Measurements from ENCODE around the gene CPT1A. TPM values are rescaled to one million over a fixed set of nuclear protein-coding genes. Genes with fewer than 3 reads are reported as not detected.

CPT1A gene
- total and polyA plus RNA-seq, 7 donors, result 12.0 to 87.8 (median 33.9) TPM

GRCh38 chr11:68753300-68753699 is 88.4 kb downstream of the CPT1A start:
- H3K27ac ChIP-seq, result no peak overlapping the region
- 66 to 80% methylated on average over 9 of the region's 9 CpGs for WGBS, 2 donors
- TF ChIP-seq EP300 (IDR thresholded peaks at IDR 0.05) (no peak), POLR2A (IDR thresholded peaks at IDR 0.05) (no peak), POLR2AphosphoS5 (IDR thresholded peaks at IDR 0.05) (no peak), CTCF (IDR thresholded peaks at IDR 0.05) (no peak)
- peaks cover 16 to 30% (median 22%) of the 10 kb centered on the region in 4 donors for H3K36me3 ChIP-seq
- H3K4me3 ChIP-seq, result no peak overlapping the region
- intact Hi-C loops (cut with DNase I), result no loop called here
- H3K9me3 ChIP-seq, result no peaks in the 10 kb centered on the region
- no peak for DNase-seq
- H3K4me1 ChIP-seq, result peaks cover 0 to 19% (median 12%) of the 10 kb centered on the region in 4 donors
- H3K27me3 ChIP-seq, result peaks cover 0 to 8% (median 5%) of the 10 kb centered on the region in 3 donors

- no peak for TF ChIP-seq POLR2A (IDR thresholded peaks at IDR 0.05)
- no peak for TF ChIP-seq EP300 (IDR thresholded peaks at IDR 0.05)
- TF ChIP-seq POLR2AphosphoS5 (IDR thresholded peaks at IDR 0.05), result no peak
- no peak for TF ChIP-seq CTCF (IDR thresholded peaks at IDR 0.05)
- WGBS, 2 donors, result 2 to 3% methylated on average over 42 of the region's 42 CpGs
- Histone ChIP-seq H3K4me3 (peak within 1 kb of the TSS in 3 of 4 donors; percentile 32 to 50 (median 46)), H3K36me3 (peaks cover 2 to 11% (median 5%) of the 10 kb centered on the region in 4 donors), H3K9me3 (no peaks in the 10 kb centered on the region), H3K27me3 (peaks cover 0 to 8% (median 5%) of the 10 kb centered on the region in 3 donors), H3K4me1 (peaks cover 0 to 19% (median 12%) of the 10 kb centered on the region in 4 donors), H3K27ac (no peak within 1 kb of the TSS)
- DNase-seq, result peak; percentile 84
- intact Hi-C loops (cut with DNase I), result no loop called here
Observed at GRCh38 chr11:68751331-68751856, 90.3 kb downstream of the CPT1A start, which contains the start of gene TESMIN. Gene TESMIN, minus strand, starts transcription at chr11:68751520. Its CDS starts 860 bp downstream, at chr11:68750660.

GRCh38 chr11:68751004-68751325 is 90.8 kb downstream of the CPT1A start:
- Histone ChIP-seq H3K4me3 (peak overlapping the region in 3 of 4 donors; percentile 32 to 50 (median 46)), H3K27me3 (peaks cover 0 to 8% (median 5%) of the 10 kb centered on the region in 3 donors), H3K27ac (no peak overlapping the region), H3K36me3 (peaks cover 0 to 7% (median 1%) of the 10 kb centered on the region in 4 donors), H3K4me1 (peaks cover 0 to 19% (median 12%) of the 10 kb centered on the region in 4 donors), H3K9me3 (no peaks in the 10 kb centered on the region)
- TF ChIP-seq POLR2AphosphoS5 (IDR thresholded peaks at IDR 0.05), result no peak
- no peak for TF ChIP-seq CTCF (IDR thresholded peaks at IDR 0.05)
- no peak for TF ChIP-seq EP300 (IDR thresholded peaks at IDR 0.05)
- TF ChIP-seq POLR2A (IDR thresholded peaks at IDR 0.05), result no peak
- 4 to 5% methylated on average over 21 to 22 of the region's 22 CpGs for WGBS, 2 donors
- intact Hi-C loops (cut with DNase I), result no loop called here
- no peak for DNase-seq

GRCh38 chr11:68750195-68751003 is 91.3 kb downstream of the CPT1A start:
- H3K27ac ChIP-seq, result no peak overlapping the region
- no peaks in the 10 kb centered on the region for H3K9me3 ChIP-seq
- no peak for DNase-seq
- peaks cover 0 to 6% (median 0%) of the 10 kb centered on the region in 4 donors for H3K36me3 ChIP-seq
- intact Hi-C loops (cut with DNase I), result no loop called here
- H3K4me3 ChIP-seq, result peak overlapping the region in 2 of 4 donors; percentile 32 to 50
- WGBS, 2 donors, result 45 to 55% methylated on average over 76 of the region's 76 CpGs
- peaks cover 0 to 8% (median 5%) of the 10 kb centered on the region in 3 donors for H3K27me3 ChIP-seq
- TF ChIP-seq EP300 (IDR thresholded peaks at IDR 0.05) (no peak), POLR2A (IDR thresholded peaks at IDR 0.05) (no peak), CTCF (IDR thresholded peaks at IDR 0.05) (no peak), POLR2AphosphoS5 (IDR thresholded peaks at IDR 0.05) (no peak)
- peaks cover 0 to 19% (median 12%) of the 10 kb centered on the region in 4 donors for H3K4me1 ChIP-seq

All from sigmoid colon (tissue), 7 donors.